ENCODE data around the gene SH3BP4. TPM values are rescaled to one million over a fixed set of nuclear protein-coding genes. Genes with fewer than 3 reads are reported as not detected.
"Not testable (repeated sequence)": the region's sequence is repeated elsewhere in the genome, so short reads cannot be mapped to it uniquely, and the experiment has no call there.

SH3BP4 gene
- total RNA-seq, 1 experiment from 2014 or later = 20.2 TPM

DNA sequence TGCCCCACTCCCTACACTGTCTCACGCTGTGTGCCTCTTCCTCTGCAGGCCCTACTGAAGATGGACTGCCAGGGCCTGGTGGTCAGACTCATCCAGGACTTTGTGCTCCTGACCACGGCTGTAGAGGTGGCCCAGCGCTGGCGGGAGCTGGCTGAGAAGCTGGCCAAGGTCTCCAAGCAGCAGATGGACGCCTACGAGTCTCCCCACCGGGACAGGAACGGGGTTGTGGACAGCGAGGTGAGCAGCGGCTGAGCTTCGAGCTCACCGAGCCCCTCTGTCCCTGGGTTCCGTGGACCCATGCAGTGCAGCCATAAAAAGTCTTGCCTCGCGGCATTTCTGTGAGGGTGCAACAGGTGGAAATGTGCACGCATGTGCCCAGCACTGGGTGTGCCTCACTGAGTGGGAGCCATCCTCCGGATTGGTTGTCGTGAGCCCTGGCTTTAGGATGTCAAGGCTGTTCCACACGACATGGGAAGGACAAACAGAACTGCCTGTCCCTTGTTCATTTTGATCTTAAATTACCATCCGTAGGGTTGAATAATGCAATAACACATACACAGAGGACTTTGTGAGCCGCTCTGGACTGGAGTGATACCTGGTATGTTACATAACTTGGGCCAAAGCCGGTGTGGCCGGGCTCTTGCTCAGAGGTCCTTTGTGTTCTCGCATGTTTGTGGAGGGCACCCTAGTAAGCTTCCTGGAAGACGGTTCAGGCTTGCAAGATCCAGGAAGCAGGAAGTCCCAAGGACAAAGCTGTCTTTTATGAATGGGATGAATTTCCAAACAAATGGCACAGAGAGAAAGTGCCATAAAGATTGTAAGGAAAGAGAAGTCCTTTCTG, 100.9 kb downstream of the SH3BP4 start:
- DNase-seq (ENCODE audit: low read depth) = no peak

DNA sequence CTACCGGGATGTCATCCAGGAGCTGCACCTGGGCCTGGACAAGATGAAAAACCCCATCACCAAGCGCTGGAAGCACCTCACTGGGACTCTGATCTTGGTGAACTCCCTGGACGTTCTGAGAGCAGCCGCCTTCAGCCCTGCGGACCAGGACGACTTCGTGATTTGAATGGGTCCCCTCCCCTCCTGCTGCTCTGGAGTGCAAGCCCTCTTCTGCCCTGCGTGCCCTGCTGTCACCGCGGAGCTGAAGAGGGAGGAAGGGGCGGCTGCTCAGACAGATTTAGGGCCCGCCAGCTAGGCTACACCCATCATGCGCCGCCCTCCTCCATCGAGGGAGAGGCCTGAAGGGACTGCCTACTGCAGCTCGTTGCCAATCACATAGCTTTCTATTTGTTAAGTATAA, 101.8 kb downstream of the SH3BP4 start:
- DNase-seq (ENCODE audit: low read depth) = no peak

DNA sequence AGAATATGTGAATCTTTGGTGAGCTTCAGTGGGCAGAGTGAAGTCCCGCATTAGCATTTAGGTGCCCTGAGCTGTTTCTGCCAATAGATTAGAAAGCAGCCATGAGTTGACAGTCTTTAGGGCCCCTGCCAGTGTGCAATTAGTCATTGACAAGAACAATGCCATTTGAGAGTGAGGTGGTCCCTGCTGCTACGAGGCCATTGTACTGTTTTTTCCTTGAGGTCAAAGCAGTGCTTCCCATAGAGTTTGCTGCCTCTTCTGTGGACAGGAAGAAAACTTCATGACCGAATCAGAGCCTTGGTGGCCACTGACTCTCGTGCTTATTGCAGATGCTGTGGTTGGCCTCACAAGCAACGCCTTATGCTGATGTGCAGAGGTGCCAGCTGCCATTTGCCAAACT, 102.7 kb downstream of the SH3BP4 start:
- no peak for DNase-seq (ENCODE audit: low read depth)

DNA sequence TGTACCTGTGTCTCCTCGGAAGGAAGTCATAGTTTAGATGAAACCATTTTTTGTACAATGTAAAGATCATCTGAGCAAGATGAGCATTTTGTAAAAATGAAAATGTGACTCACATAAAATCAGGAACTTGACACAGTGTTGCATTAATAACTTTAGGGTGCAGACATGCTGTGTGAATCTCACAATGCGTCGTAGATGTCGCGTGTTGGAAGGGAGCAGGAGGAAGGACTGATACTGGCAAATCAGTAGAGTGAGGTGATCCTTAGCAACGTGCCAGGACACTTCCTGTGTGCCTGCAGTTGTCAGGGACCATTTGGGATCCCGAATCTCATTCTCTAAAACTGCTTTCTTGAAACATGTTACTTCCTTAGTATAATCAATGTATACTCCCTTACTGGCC, 103.1 kb downstream of the SH3BP4 start:
- no peak for DNase-seq (ENCODE audit: low read depth)

DNA sequence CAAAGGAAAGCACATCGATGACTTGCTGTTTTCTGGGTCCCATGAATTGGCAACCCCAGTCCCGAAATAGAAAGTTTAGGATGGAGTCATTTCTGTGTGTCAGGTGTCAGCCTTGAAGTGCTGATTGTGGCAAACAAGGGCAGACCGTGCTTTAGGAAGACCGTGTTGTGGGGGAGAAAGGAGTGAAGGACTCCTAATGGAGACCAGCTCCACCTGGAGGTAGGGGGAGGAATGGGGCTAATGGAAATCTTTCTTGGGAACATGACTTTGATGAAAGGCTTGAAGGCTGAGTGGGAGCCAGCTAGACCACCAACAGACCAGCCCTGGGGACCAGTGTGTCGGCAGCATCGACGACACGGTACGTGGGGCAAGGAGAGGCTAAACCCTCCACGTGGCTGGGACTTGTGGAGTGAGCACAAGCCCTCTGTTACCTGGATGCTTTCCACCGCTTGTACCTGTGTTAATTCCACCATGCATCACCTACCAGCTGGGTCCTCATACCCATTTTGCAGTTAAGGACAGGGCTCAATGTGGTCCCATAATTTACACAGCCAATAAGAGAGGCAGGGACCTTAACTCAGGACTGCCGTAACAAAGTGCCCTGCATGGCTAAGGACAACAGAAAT, 104.2 kb downstream of the SH3BP4 start:
- DNase-seq (ENCODE audit: low read depth) = peak; percentile 25

DNA sequence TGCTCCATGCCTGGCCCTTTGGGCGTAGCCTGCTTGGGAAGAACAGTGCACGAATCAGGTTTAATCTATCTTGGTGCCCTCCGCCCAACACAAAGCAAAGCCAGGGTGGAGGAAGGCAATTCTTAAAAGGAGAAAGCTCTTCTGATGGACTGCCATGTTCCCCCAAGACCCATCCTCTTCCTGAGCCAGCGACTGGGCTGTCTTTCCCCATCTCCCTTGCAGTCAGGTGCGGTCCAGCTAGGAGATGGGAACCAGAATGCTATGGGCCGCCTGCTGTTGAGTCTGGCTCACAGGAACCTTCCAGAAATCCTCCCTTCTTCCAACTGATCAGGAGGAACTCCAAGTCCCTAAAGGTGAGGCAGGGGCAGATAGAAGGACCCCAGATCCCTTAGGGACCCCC, 105.0 kb downstream of the SH3BP4 start:
- DNase-seq (ENCODE audit: low read depth) = no peak

DNA sequence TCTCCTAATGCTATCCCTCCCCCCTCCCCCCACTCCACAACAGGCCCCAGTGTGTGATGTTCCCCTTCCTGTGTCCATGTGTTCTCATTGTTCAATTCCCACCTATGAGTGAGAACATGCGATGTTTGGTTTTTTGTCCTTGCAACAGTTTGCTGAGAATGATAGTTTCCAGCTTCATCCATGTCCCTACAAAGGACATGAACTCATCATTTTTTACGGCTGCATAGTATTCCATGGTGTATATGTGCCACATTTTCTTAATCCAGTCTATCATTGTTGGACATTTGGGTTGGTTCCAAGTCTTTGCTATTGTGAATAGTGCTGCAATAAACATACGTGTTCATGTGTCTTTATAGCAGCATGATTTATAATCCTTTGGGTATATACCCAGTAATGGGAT, 105.8 kb downstream of the SH3BP4 start:
- DNase-seq (ENCODE audit: low read depth) = not testable (repeated sequence)

DNA sequence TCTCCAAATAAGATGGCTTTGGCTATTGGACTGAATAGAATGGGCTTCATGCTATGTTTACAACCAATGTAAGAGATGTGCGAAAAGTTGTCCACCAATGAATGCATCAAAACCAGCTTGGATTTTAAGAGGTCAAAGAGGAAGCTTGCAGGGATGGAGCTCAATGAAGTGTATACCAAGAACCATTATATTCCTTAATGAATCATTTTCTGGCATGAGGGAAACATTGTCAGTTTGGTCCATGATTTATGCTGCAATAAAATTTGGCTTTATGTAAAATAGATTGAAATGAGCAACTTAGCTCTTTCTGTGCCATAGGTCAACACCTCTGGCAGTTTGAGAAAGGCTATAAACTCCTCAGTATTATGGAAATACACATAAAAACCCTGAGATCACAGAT, 107.3 kb downstream of the SH3BP4 start:
- no peak for DNase-seq (ENCODE audit: low read depth)

DNA sequence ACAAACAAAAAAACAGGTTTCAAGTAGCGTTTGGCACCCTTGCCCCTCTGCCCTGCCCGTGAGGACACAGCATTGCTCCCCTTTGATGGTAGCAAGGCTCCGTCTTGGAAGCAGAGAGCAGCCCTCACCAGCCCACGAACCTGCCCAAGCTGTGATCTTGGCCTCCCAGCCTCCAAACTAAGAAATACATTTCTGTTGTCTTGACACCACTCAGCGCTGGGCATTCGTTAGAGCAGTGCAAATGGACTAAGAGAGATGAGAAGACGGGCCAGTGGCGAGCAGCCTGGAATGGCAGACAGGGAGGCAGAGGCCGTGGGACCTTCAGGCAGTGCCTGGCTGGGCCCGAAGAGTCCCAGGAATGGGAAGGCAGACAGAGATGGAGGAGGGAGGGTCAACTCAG, 109.8 kb downstream of the SH3BP4 start:
- DNase-seq (ENCODE audit: low read depth) = no peak

DNA sequence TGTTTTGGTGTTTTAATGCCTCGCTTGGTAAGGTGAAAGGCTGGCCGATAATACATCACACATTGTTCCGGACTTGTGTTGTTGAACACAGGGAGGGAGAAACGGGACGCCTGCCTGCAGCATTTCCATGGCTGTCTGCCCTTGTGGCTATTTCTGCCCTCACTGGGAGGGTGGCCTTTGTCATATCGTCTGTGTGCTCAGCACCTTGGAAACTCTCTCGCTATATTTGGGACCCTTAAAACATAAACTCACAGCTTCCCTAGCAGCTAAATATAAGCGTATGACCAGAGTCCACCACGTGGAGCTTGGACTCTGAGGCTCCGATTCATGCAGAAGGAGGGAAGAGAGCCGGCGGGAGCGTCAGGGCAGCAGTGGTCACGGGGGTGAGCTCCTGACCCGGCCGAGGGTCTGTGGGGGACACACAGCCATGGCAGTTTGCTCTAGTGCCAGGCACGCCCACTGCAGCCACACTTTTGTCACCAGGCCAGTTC, 111.7 kb downstream of the SH3BP4 start:
- DNase-seq (ENCODE audit: low read depth) = no peak

DNA sequence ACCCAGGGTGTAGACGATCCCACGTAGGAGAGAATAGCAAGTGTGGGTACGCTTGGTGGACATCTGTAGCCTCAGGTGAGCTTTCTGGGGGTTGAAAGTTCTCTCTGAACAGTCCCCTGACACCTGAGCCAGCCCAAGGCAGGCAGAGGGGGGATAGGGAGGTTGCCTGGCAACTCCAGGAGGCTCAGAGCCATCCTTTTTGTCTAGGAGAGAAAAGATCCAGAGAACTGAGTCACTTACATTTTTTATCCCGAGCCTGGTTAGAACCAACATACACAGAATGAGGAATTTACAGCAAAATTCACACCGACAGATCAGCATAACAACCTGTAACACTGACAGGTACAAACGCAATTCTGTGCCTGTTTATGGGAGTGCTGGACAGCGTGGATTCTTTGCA, 113.2 kb downstream of the SH3BP4 start:
- DNase-seq (ENCODE audit: low read depth) = no peak

DNA sequence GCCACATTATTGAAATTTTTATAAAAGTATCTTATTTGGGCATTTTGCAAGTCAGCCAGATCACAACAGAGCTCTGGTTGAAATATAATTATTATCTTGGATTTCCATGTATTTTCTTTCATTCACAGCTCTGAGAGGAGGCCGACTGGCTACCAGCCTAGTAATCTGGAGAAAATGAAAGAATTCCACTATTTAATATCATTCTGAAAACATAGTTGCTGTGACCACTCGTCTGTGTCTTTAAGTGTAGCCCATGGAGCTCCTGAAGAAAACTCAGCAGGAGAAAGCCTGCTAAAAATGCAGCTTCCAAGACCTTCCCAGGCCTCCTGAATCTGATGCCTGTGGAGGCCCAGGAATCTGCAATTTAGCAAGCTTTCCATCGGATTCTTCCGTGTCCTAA, 114.7 kb downstream of the SH3BP4 start:
- DNase-seq (ENCODE audit: low read depth) = no peak

DNA sequence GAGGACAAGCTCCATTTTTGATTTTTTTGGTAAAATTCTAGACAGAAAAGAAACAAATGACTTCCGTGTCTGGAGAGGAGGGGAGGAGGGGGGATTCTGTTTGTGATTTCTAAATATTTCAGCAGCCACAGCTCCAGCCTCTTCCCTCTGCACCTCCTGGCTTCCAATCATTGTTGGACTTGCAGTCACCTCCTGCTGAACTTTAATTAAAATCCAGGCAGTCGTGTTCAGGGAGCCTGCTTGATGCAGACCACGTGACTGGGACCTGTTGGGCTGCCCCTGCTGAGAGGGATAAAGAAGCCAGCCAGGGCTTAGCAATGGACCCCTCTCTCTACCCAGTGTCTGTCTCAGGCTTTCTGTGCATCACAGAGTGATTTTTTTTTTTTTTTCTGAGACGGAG, 115.1 kb downstream of the SH3BP4 start:
- DNase-seq (ENCODE audit: low read depth) = no peak

DNA sequence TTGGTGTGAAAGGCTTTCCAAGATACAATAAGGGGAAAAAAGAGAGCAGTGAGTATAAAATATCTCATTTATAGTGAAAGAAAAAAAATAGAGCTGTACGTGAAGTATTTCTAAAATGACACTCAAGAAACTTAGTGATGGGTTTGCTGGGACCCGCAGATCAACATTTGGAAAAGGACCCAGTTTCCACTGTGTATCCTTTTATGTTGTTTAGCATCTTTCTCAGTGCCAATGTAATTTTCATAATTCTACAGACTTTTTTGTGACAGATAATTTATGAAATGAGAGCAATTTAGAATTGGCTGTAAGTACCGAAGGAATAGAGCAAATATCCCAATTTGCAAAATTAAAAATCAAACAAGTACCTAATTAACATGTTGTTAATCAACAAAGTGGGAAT, 116.9 kb downstream of the SH3BP4 start:
- no peak for DNase-seq (ENCODE audit: low read depth)

DNA sequence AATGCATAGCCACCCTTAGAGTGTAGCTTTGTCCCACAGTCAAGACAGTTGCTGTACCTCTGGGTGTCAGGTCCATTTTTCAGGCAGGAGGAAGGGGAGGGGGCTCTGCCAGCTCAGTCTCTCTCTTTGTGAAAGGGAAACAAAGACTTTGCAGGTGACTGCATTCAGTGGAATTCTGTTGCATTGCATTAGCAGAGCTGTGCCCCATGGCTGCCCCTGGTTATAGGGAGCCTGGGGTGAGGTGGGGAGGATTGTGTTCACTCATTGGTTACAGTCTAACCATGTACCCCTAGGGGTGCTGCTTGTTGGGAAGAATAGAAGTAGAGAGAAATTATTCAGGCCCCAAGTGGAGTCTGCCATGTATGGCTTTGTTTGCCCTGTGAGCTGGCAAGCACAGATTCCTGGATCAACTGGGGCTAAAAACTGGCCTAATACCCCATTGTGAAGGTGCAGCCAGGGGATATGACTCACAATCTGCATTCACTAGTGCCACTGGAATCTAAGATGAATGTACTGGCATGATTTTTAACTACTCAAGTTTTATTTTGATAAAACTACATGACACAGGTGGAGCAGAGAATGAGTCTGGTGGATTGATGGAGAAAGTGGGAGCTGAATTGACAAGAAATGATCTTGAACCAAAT, 118.4 kb downstream of the SH3BP4 start:
- no peak for DNase-seq (ENCODE audit: low read depth)

DNA sequence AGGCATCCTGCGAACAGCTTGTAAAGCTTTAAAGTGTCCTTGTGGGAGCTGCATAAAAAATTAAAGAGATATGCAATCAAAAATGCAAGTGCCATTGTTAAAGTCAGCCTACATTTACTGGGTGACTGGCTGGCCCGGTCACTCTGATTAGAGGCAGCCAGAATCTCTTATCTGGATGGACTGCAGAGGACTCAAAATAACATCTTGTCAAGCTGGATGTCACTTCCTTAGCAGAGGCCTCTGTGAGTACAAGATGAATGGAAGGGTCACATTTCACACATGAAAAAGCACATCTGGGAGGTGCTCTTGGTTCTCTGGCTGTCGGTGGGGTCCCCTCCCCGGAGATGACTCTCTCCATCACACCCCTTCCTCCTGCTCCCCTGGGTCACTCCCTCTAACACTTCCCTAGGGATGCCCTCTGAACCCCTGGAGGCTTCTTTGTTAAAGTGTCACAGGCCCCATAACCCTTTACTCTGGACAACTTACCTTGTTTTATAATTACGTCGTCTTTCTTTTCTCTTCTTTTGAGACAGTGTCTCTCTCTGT, 122.1 kb downstream of the SH3BP4 start:
- no peak for DNase-seq (ENCODE audit: low read depth)

DNA sequence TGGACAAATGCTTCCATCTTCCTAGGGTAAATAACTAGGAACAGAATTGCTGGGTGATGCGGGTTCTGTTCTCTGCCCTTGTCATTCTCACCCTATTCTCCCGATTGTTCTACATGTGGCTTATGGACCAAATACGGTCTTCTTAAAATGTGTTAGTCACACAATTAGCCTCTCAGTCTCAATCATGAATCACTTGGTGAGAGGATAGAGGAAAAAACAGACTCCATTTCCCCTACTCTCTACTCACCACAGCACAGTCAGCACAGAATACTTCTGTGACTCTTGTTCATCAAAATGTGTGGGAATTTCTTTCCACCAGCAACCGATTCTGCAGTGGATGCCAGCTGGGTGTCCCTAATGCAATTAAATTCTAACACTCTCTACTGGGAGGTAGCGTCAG, 125.2 kb downstream of the SH3BP4 start:
- DNase-seq (ENCODE audit: low read depth) = peak; percentile 23

DNA sequence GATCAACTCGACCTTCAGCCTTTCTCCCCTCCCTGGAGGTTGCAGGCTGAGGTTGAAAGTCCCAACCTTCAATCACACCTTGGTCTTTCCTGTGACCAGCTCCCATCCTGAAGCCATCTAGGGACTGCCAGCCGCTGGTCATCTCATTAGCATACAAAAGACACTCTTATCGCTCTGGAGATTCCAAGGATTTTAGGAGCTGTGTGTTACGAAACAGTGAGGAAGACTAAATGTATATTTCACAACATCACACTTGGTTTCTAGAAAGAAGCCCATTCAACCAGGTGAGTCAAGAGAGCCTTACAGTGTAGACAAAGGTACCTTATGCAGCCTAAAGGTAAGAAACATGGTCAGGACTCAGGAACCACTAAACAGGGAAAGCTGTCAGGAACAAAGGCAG, 126.4 kb downstream of the SH3BP4 start:
- no peak for DNase-seq (ENCODE audit: low read depth)

DNA sequence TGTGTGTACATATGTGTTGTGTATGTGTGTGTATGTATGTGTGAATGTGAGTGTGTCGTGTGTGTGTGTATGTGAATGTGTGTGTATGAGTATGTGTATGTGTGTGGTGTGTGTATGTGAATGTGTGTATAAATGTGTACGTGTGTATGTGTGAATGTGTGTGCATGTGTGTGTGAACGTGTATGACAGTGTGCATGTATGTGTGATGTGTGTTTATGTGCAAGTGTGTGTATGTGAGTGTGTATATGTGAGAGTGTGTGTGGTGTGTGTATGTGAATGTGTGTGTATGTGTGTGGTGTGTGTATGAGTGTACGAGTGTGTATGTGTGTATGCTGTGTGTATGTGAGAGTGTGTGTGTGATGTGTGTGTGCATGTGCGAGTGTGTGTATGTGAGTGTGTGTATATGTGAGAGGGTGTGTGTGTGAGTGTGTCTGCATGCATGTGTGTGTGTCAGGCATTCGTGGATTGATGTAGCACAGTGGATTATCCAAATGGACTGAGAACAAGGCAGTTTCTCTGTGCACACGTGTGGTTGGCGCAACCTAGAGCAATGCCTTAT, 127.2 kb downstream of the SH3BP4 start:
- DNase-seq (ENCODE audit: low read depth) = no peak

DNA sequence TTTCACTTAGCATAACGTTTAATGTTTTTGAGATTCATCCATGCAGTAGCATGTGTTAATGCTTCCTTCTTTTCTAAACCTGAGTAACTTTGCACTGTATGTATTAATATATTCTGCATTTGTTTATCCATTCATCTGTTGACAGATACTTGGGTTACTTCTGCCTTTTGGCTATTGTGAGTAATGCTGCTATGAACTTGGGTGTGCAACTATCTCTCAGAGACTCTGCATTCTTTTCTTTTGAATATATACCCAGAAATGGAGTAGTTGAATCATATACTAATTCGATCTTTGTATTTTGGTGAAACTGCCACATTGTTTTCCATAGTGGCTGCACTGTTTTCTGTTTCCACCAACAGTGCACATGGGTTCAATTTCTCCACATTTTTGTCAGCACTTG, 128.3 kb downstream of the SH3BP4 start:
- no peak for DNase-seq (ENCODE audit: low read depth)

DNA sequence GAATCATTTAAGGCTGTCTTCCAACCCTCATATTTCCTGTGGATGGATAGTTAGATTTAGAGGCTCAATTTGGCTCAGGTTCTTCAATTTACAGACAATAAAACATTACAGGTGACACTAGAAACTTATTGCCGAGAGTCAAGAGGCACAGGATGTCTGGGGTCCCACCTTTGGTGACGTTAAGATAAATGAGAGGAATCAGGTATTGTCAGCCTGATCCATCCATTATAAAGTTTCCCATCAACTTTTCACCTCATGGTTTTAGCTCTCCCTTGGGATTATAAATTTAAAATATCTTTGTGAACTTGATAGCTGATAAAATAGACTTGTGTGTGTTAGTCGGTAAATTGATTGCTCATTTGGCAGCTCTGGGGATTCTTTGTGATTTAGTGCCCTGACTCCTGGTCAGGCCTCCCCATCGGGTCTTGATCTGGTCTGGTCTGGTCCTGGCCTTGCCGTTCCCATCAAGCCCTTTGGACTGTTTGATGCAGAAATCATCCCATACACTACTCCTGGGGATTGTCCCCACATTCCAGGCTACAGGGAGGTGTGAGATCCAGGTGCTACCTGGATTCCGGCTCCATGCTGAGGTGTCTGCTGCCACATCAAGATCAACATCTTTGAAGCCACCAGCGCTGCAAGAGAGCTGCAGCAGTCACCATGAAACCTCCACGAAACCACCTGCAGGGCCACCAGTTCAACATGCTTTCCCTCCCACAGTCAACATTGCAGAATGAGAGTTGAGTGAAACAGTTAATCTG, 130.9 kb downstream of the SH3BP4 start:
- no peak for DNase-seq (ENCODE audit: low read depth)
